ENCODE measurements around the gene ZBTB7A. TPM values are rescaled to one million over a fixed set of nuclear protein-coding genes. Genes with fewer than 3 reads are reported as not detected.

Gene ZBTB7A
- total RNA-seq, 1 donor from 2014 or later: 39.9 TPM

- DNase-seq (ENCODE audit: low read depth): no peak
- H3K36me3 ChIP-seq (ENCODE audit: control insufficient read depth, insufficient read depth, low read length): no peaks in the 10 kb centered on the region
- no peak for TF ChIP-seq CTCF (IDR thresholded peaks at IDR 0.05; ENCODE audit: insufficient read depth, low read length, poor library complexity, severe bottlenecking)
These were observed 2.0 kb downstream of the ZBTB7A start for GRCh38 chr19:4064496-4065260.

GRCh38 chr19:4064149-4064495 lies 2.6 kb downstream of the ZBTB7A start:
- H3K36me3 ChIP-seq (ENCODE audit: control insufficient read depth, insufficient read depth, low read length): no peaks in the 10 kb centered on the region
- no peak for TF ChIP-seq CTCF (IDR thresholded peaks at IDR 0.05; ENCODE audit: insufficient read depth, low read length, poor library complexity, severe bottlenecking)
- no peak for DNase-seq (ENCODE audit: low read depth)
- no peaks in the 10 kb centered on the region for H3K27me3 ChIP-seq (ENCODE audit: control insufficient read depth, insufficient read depth, low read length)
- H3K4me3 ChIP-seq (ENCODE audit: low read depth, low read length): peak overlapping the region; percentile 77

More at GRCh38 chr19:4064496-4065260, 2.0 kb downstream of the ZBTB7A start:
- Histone ChIP-seq H3K27me3 (ENCODE audit: control insufficient read depth, insufficient read depth, low read length) (no peaks in the 10 kb centered on the region), H3K4me3 (ENCODE audit: low read depth, low read length) (peak overlapping the region; percentile 77)

GRCh38 chr19:4063369-4064148 lies 3.1 kb downstream of the ZBTB7A start:
- H3K27me3 ChIP-seq (ENCODE audit: control insufficient read depth, insufficient read depth, low read length): no peaks in the 10 kb centered on the region

GRCh38 chr19:4062419-4063368 lies 4.0 kb downstream of the ZBTB7A start:
- H3K4me3 ChIP-seq (ENCODE audit: low read depth, low read length): no peak overlapping the region
- H3K27me3 ChIP-seq (ENCODE audit: control insufficient read depth, insufficient read depth, low read length): no peaks in the 10 kb centered on the region
- H3K36me3 ChIP-seq (ENCODE audit: control insufficient read depth, insufficient read depth, low read length): no peaks in the 10 kb centered on the region
- DNase-seq (ENCODE audit: low read depth): no peak
- TF ChIP-seq CTCF (IDR thresholded peaks at IDR 0.05; ENCODE audit: insufficient read depth, low read length, poor library complexity, severe bottlenecking): no peak

More at GRCh38 chr19:4063369-4064148, 3.1 kb downstream of the ZBTB7A start:
- DNase-seq (ENCODE audit: low read depth): no peak
- H3K4me3 ChIP-seq (ENCODE audit: low read depth, low read length): peak overlapping the region; percentile 77
- peak; percentile 34 for TF ChIP-seq CTCF (IDR thresholded peaks at IDR 0.05; ENCODE audit: insufficient read depth, low read length, poor library complexity, severe bottlenecking)
- no peaks in the 10 kb centered on the region for H3K36me3 ChIP-seq (ENCODE audit: control insufficient read depth, insufficient read depth, low read length)

GRCh38 chr19:4061683-4062418 lies 4.8 kb downstream of the ZBTB7A start:
- DNase-seq (ENCODE audit: low read depth): no peak
- no peak overlapping the region for H3K4me3 ChIP-seq (ENCODE audit: low read depth, low read length)
- no peaks in the 10 kb centered on the region for H3K27me3 ChIP-seq (ENCODE audit: control insufficient read depth, insufficient read depth, low read length)
- no peak for TF ChIP-seq CTCF (IDR thresholded peaks at IDR 0.05; ENCODE audit: insufficient read depth, low read length, poor library complexity, severe bottlenecking)
- no peaks in the 10 kb centered on the region for H3K36me3 ChIP-seq (ENCODE audit: control insufficient read depth, insufficient read depth, low read length)

Measured in kidney epithelial cell (primary cell).